Osteocyte (in vitro differentiated cells): ENCODE data around the gene ENO2. TPM values are rescaled to one million over a fixed set of nuclear protein-coding genes. Genes with fewer than 3 reads are reported as not detected.
A peak's percentile ranks its signal among the peaks of the same experiment; 100 is the strongest.
"Not testable (repeated sequence)": the region's sequence is repeated elsewhere in the genome, so short reads cannot be mapped to it uniquely, and the experiment has no call there.

Source experiments
- DNase-seq: peaks from one replicate; pipeline ENCODE4 v3.0.0; 2021; ENCODE audit warnings: mixed read lengths; ENCODE audit not compliant: unreplicated experiment; ENCODE audit errors: extremely low spot score
- H3K27ac Mint-ChIP-seq: one replicate; pipeline ENCODE4 v1.8.0; 2021; ENCODE audit warnings: mild to moderate bottlenecking, mixed read lengths; ENCODE audit not compliant: unreplicated experiment
- H3K27me3 Mint-ChIP-seq: one replicate; pipeline ENCODE4 v1.8.0; 2021; ENCODE audit warnings: mixed read lengths; ENCODE audit not compliant: unreplicated experiment
- H3K36me3 Mint-ChIP-seq: one replicate; pipeline ENCODE4 v1.8.0; 2021; ENCODE audit warnings: mixed read lengths; ENCODE audit not compliant: unreplicated experiment
- H3K4me1 Mint-ChIP-seq: one replicate; pipeline ENCODE4 v1.8.0; 2021; ENCODE audit warnings: mixed read lengths; ENCODE audit not compliant: unreplicated experiment
- H3K4me3 Mint-ChIP-seq: one replicate; pipeline ENCODE4 v1.8.0; 2021; ENCODE audit warnings: mild to moderate bottlenecking, moderate library complexity, mixed read lengths; ENCODE audit not compliant: unreplicated experiment
- H3K9me3 Mint-ChIP-seq: one replicate; pipeline ENCODE4 v1.8.0; 2021; ENCODE audit warnings: mixed read lengths; ENCODE audit not compliant: unreplicated experiment
- CTCF ChIP-seq: fragments of 200-600 bp; sonication (generic); IDR thresholded peaks from 2 replicates; pipeline ENCODE4 v1.5.0; 2021; ENCODE audit warnings: antibody characterized with exemption, mild to moderate bottlenecking, moderate library complexity
- long read RNA-seq: library from polyadenylated mRNA; unstranded; transcript quantifications from one replicate; pipeline ENCODE4 v2.0.0, GENCODE V29; 2021
- total RNA-seq: library from RNA; stranded (reverse); gene quantifications from 2 replicates; pipeline ENCODE4 v1.2.1, GENCODE V29; 2021

ENO2 gene
- total RNA-seq: 21.5 and 24.1 TPM in 2 replicates
- long read RNA-seq, transcript ENO2-201 (12 exons, 2,423 nt): major isoform, 40 of 49 reads
- long read RNA-seq, partial matches to known transcripts: 2 of 49 reads
- long read RNA-seq, other reads (novel, unspliced or antisense): 1 of 49 reads

- H3K4me3 Mint-ChIP-seq: peak within 1 kb of the TSS; percentile 81
- H3K4me1 Mint-ChIP-seq: peaks cover 18% of the 10 kb centered on the region
- no peaks in the 10 kb centered on the region for H3K27me3 Mint-ChIP-seq
- no peaks in the 10 kb centered on the region for H3K9me3 Mint-ChIP-seq
- TF ChIP-seq CTCF: no peak
- H3K27ac Mint-ChIP-seq: peak within 1 kb of the TSS; percentile 11
- peak; percentile 90 for DNase-seq
- H3K36me3 Mint-ChIP-seq: peaks cover 4% of the 10 kb centered on the region
Observed at GRCh38 chr12:6914246-6914946, at the start of gene ENO2. Gene ENO2, plus strand, starts transcription at chr12:6914580. Its CDS starts 1,253 bp downstream, at chr12:6915833.

GRCh38 chr12:6865307-6865706, 49.1 kb upstream of the ENO2 start:
- H3K27me3 Mint-ChIP-seq, H3K9me3 Mint-ChIP-seq, DNase-seq, H3K4me3 Mint-ChIP-seq: not testable (repeated sequence)
- Mint-ChIP-seq H3K36me3 (peaks cover 41% of the 10 kb centered on the region), H3K4me1 (peaks cover 26% of the 10 kb centered on the region), H3K27ac (peak overlapping the region; percentile 6)

- Mint-ChIP-seq H3K27ac (peak overlapping the region; percentile 95), H3K4me1 (peaks cover 36% of the 10 kb centered on the region), H3K27me3 (no peaks in the 10 kb centered on the region), H3K36me3 (peaks cover 38% of the 10 kb centered on the region), H3K4me3 (peak overlapping the region; percentile 91), H3K9me3 (no peaks in the 10 kb centered on the region)
- DNase-seq: no peak
- no peak for TF ChIP-seq CTCF
Observed at GRCh38 chr12:6866163-6866919, 48.0 kb upstream of the ENO2 start.

GRCh38 chr12:6866920-6867412, 47.4 kb upstream of the ENO2 start:
- H3K4me1 Mint-ChIP-seq: peaks cover 42% of the 10 kb centered on the region
- H3K9me3 Mint-ChIP-seq: no peaks in the 10 kb centered on the region
- H3K27me3 Mint-ChIP-seq: no peaks in the 10 kb centered on the region
- no peak for DNase-seq
- H3K4me3 Mint-ChIP-seq: peak overlapping the region; percentile 91
- TF ChIP-seq CTCF: no peak
- peak overlapping the region; percentile 95 for H3K27ac Mint-ChIP-seq
- H3K36me3 Mint-ChIP-seq: peaks cover 38% of the 10 kb centered on the region

- peak within 1 kb of the TSS; percentile 95 for H3K27ac Mint-ChIP-seq
- H3K36me3 Mint-ChIP-seq: peaks cover 36% of the 10 kb centered on the region
- no peaks in the 10 kb centered on the region for H3K27me3 Mint-ChIP-seq
- peak; percentile 94 for DNase-seq
- H3K9me3 Mint-ChIP-seq: no peaks in the 10 kb centered on the region
- H3K4me1 Mint-ChIP-seq: peaks cover 48% of the 10 kb centered on the region
- peak within 1 kb of the TSS; percentile 91 for H3K4me3 Mint-ChIP-seq
- no peak for TF ChIP-seq CTCF
Observed at GRCh38 chr12:6867413-6868210, 46.8 kb upstream of the ENO2 start, which contains the start of gene TPI1. Gene TPI1, plus strand, starts transcription at chr12:6867531. Its CDS starts 36 bp downstream, at chr12:6867567.
